C4-2B (cell line): ENCODE measurements around the gene STIM1.

ENCODE experiments used
- ZFX ChIP-seq: fragments of 450-650 bp; IDR thresholded peaks from 2 replicates; pipeline ENCODE4 v1.6.1; 2017
- TF ChIP-seq, protein P1 (sequence below): fragments of 450-650 bp; conservative IDR thresholded peaks from 2 replicates; pipeline ENCODE4 v1.5.1; 2017; ENCODE audit warnings: mild to moderate bottlenecking

DNA sequence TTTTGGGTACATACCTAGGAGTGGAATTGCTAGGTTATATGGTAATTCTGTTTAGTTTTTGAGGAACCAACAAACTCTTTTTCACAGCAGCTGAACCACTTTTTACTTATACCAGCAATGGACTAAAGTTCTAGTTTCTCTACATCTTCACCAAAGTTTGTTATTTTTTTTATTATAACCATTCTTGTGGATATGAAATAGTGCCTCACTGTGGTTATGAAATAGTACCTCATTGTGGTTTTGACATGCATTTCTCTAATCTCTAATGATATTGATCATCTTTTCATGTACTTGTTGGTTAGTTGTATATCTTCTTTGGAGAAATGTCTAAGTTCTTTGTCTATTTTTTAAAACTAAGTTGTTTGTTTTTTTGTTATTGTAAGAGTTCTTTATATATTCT lies 27.2 kb downstream of the STIM1 start:
- TF ChIP-seq, protein P1, sequence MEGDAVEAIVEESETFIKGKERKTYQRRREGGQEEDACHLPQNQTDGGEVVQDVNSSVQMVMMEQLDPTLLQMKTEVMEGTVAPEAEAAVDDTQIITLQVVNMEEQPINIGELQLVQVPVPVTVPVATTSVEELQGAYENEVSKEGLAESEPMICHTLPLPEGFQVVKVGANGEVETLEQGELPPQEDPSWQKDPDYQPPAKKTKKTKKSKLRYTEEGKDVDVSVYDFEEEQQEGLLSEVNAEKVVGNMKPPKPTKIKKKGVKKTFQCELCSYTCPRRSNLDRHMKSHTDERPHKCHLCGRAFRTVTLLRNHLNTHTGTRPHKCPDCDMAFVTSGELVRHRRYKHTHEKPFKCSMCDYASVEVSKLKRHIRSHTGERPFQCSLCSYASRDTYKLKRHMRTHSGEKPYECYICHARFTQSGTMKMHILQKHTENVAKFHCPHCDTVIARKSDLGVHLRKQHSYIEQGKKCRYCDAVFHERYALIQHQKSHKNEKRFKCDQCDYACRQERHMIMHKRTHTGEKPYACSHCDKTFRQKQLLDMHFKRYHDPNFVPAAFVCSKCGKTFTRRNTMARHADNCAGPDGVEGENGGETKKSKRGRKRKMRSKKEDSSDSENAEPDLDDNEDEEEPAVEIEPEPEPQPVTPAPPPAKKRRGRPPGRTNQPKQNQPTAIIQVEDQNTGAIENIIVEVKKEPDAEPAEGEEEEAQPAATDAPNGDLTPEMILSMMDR = no peak
- no peak for TF ChIP-seq ZFX
